GM12864 (cell line): Measurements from ENCODE around the gene SLC41A1.

Source experiments
- DNase-seq: peaks from one replicate; pipeline ENCODE4 v3.0.0-alpha.2; 2011; ENCODE audit warnings: low read depth
- H3K4me3 ChIP-seq: 2 replicates; pipeline ENCODE4 v1.5.1; 2011; ENCODE audit warnings: mild to moderate bottlenecking, low read depth, low read length, control low read depth
- CTCF ChIP-seq: IDR thresholded peaks from 2 replicates; pipeline ENCODE4 v1.5.1; 2011; ENCODE audit warnings: low read depth, mild to moderate bottlenecking, moderate library complexity, low read length, control low read depth, inconsistent platforms; ENCODE audit errors: missing control alignments

The SLC41A1 gene

GRCh38 chr1:205786601-205787000 lies 26.4 kb downstream of the SLC41A1 start:
- TF ChIP-seq CTCF, result no peak
- no peak overlapping the region for H3K4me3 ChIP-seq
- no peak for DNase-seq

GRCh38 chr1:205785446-205785845 lies 27.6 kb downstream of the SLC41A1 start:
- DNase-seq, result no peak
- no peak for TF ChIP-seq CTCF
- no peak overlapping the region for H3K4me3 ChIP-seq

GRCh38 chr1:205783904-205784303 lies 29.1 kb downstream of the SLC41A1 start:
- H3K4me3 ChIP-seq, result no peak overlapping the region
- no peak for TF ChIP-seq CTCF
- no peak for DNase-seq

GRCh38 chr1:205783433-205783795 lies 29.6 kb downstream of the SLC41A1 start:
- H3K4me3 ChIP-seq, result no peak overlapping the region
- DNase-seq, result no peak
- no peak for TF ChIP-seq CTCF

- no peak for DNase-seq
- TF ChIP-seq CTCF, result no peak
- H3K4me3 ChIP-seq, result no peak overlapping the region
Observed at GRCh38 chr1:205782627-205783432, 30.2 kb downstream of the SLC41A1 start.

GRCh38 chr1:205780335-205780734 lies 32.7 kb downstream of the SLC41A1 start:
- DNase-seq, result no peak
- H3K4me3 ChIP-seq, result no peak overlapping the region
- no peak for TF ChIP-seq CTCF

- H3K4me3 ChIP-seq, result no peak overlapping the region
- no peak for DNase-seq
- TF ChIP-seq CTCF, result no peak
Observed at GRCh38 chr1:205777994-205778393, 35.0 kb downstream of the SLC41A1 start.
